Thoracic aorta (tissue), 2 donors: ENCODE data around the gene XRCC3. TPM values are rescaled to one million over a fixed set of nuclear protein-coding genes. Genes with fewer than 3 reads are reported as not detected.

Experiments
- ATAC-seq: fragments of 150-250 bp; one replicate; pipeline ENCODE4 v1.8.0; 2017; ENCODE audit warnings: low read depth; ENCODE audit not compliant: insufficient number of reproducible peaks, low FRiP score
- DNase-seq: peaks from one replicate; pipeline ENCODE4 v3.0.0-alpha.2; 2020; ENCODE audit warnings: low spot score
- H3K27ac ChIP-seq, 2 donors: fragments of 200-600 bp; sonication (generic); 1 replicate in 1 of 2; 2 replicates in 1 of 2; pipeline ENCODE4 v1.5.1; 2016; ENCODE audit warnings: mild to moderate bottlenecking in 2 of 2, moderate library complexity in 2 of 2
- H3K27me3 ChIP-seq: fragments of 200-600 bp; sonication (generic); replicated peaks from 2 replicates; pipeline ENCODE4 v1.6.0; 2016; ENCODE audit warnings: mild to moderate bottlenecking; ENCODE audit not compliant: insufficient read depth
- H3K36me3 ChIP-seq: fragments of 200-600 bp; sonication (generic); one replicate; pipeline ENCODE4 v1.5.1; 2016
- H3K4me1 ChIP-seq, 2 donors: fragments of 200-600 bp; sonication (generic); 1 replicate in 1 of 2; 2 replicates in 1 of 2; pipeline versions ENCODE4 v1.5.1 to v1.6.0; 2016; ENCODE audit warnings: low read depth in 2 of 2, mild to moderate bottlenecking in 1 of 2; ENCODE audit not compliant: control insufficient read depth in 1 of 2
- H3K4me3 ChIP-seq: fragments of 200-600 bp; sonication (generic); 2 replicates; pipeline ENCODE4 v1.5.1; 2016; ENCODE audit warnings: mild to moderate bottlenecking
- H3K9me3 ChIP-seq: fragments of 200-600 bp; sonication (generic); 2 replicates; pipeline ENCODE4 v1.5.1; 2016
- CTCF ChIP-seq: fragments of 200-600 bp; sonication (generic); IDR thresholded peaks from one replicate; pipeline ENCODE4 v1.5.1; 2019; ENCODE audit warnings: antibody characterized with exemption
- total RNA-seq, 2 donors: library from RNA; depleted of rRNA; stranded (reverse); fragments of >200 nt; gene quantifications; one replicate each; pipeline versions ENCODE4 v1.1.0 to v1.2.3, GENCODE V29; 2016

Gene XRCC3
- total RNA-seq, 2 donors from 2014 or later: 8.4 to 18.5 TPM

- no peaks in the 10 kb centered on the region for H3K9me3 ChIP-seq
- no peak for ATAC-seq
- H3K27ac ChIP-seq: peak overlapping the region in 1 of 2 donors; percentile 82
- peaks cover 17 to 75% of the 10 kb centered on the region in 2 donors for H3K4me1 ChIP-seq
- H3K36me3 ChIP-seq: no peaks in the 10 kb centered on the region
- no peak for DNase-seq
- H3K4me3 ChIP-seq: no peak overlapping the region
- no peak for TF ChIP-seq CTCF
- no peaks in the 10 kb centered on the region for H3K27me3 ChIP-seq
These were observed 1.8 kb downstream of the XRCC3 start for GRCh38 chr14:103713304-103714062.

GRCh38 chr14:103712633-103713247 is 2.5 kb downstream of the XRCC3 start:
- DNase-seq (no peak), ATAC-seq (no peak)
- no peak for TF ChIP-seq CTCF
- H3K27me3 ChIP-seq: no peaks in the 10 kb centered on the region
- no peaks in the 10 kb centered on the region for H3K36me3 ChIP-seq
- peaks cover 20 to 75% of the 10 kb centered on the region in 2 donors for H3K4me1 ChIP-seq
- peak overlapping the region; percentile 82 for H3K27ac ChIP-seq
- H3K4me3 ChIP-seq: no peak overlapping the region
- no peaks in the 10 kb centered on the region for H3K9me3 ChIP-seq

GRCh38 chr14:103711516-103712431 is 3.5 kb downstream of the XRCC3 start:
- Histone ChIP-seq H3K36me3 (peaks cover 2% of the 10 kb centered on the region), H3K27ac (peak overlapping the region; percentile 82), H3K4me1 (peaks cover 20 to 70% of the 10 kb centered on the region in 2 donors), H3K9me3 (no peaks in the 10 kb centered on the region), H3K27me3 (no peaks in the 10 kb centered on the region), H3K4me3 (peak overlapping the region; percentile 35)
- DNase-seq (no peak), ATAC-seq (peak; percentile 9)
- no peak for TF ChIP-seq CTCF

GRCh38 chr14:103710771-103711377 is 4.4 kb downstream of the XRCC3 start:
- no peaks in the 10 kb centered on the region for H3K9me3 ChIP-seq
- ATAC-seq (no peak), DNase-seq (no peak)
- H3K27me3 ChIP-seq: no peaks in the 10 kb centered on the region
- H3K27ac ChIP-seq: peak overlapping the region; percentile 82
- no peak for TF ChIP-seq CTCF
- peaks cover 20 to 65% of the 10 kb centered on the region in 2 donors for H3K4me1 ChIP-seq
- H3K36me3 ChIP-seq: peaks cover 8% of the 10 kb centered on the region
- H3K4me3 ChIP-seq: no peak overlapping the region
